GM18873 (cell line): ENCODE measurements around the gene FTO.

Experiments
- ATAC-seq: cut with Tn5 transposase; IDR thresholded peaks from one replicate; pipeline ENCODE4 v1.9.1; 2021; ENCODE audit warnings: mild to moderate bottlenecking, moderate library complexity, moderate number of reproducible peaks; ENCODE audit not compliant: unreplicated experiment, low FRiP score

The FTO gene

GRCh38 chr16:53891409-53892139, 187.6 kb downstream of the FTO start:
- ATAC-seq, result no peak

- no peak for ATAC-seq
These were observed 188.2 kb downstream of the FTO start for GRCh38 chr16:53892155-53892554.

GRCh38 chr16:53893731-53894435, 189.9 kb downstream of the FTO start:
- no peak for ATAC-seq

GRCh38 chr16:53894686-53895085, 190.7 kb downstream of the FTO start:
- no peak for ATAC-seq

- ATAC-seq, result no peak
These were observed 191.5 kb downstream of the FTO start for GRCh38 chr16:53895433-53895832.

- no peak for ATAC-seq
These were observed 191.9 kb downstream of the FTO start for GRCh38 chr16:53895851-53896250.

- ATAC-seq, result no peak
These were observed 192.8 kb downstream of the FTO start for GRCh38 chr16:53896722-53897121.

GRCh38 chr16:53898993-53899392, 195.0 kb downstream of the FTO start:
- ATAC-seq, result no peak

- no peak for ATAC-seq
These were observed 195.5 kb downstream of the FTO start for GRCh38 chr16:53899431-53899830.

GRCh38 chr16:53900667-53901066, 196.7 kb downstream of the FTO start:
- ATAC-seq, result no peak

GRCh38 chr16:53901408-53901807, 197.5 kb downstream of the FTO start:
- ATAC-seq, result no peak

- no peak for ATAC-seq
These were observed 200.6 kb downstream of the FTO start for GRCh38 chr16:53904533-53904932.

- ATAC-seq, result no peak
These were observed 201.1 kb downstream of the FTO start for GRCh38 chr16:53905028-53905427.

GRCh38 chr16:53908731-53909130, 204.8 kb downstream of the FTO start:
- no peak for ATAC-seq

GRCh38 chr16:53910990-53911389, 207.0 kb downstream of the FTO start:
- no peak for ATAC-seq

- no peak for ATAC-seq
These were observed 207.6 kb downstream of the FTO start for GRCh38 chr16:53911513-53911912.

GRCh38 chr16:53912155-53912554, 208.2 kb downstream of the FTO start:
- no peak for ATAC-seq

GRCh38 chr16:53913099-53913870, 209.3 kb downstream of the FTO start:
- ATAC-seq, result no peak

- no peak for ATAC-seq
These were observed 210.0 kb downstream of the FTO start for GRCh38 chr16:53913920-53914319.

GRCh38 chr16:53914736-53915135, 210.8 kb downstream of the FTO start:
- no peak for ATAC-seq

GRCh38 chr16:53915452-53916160, 211.7 kb downstream of the FTO start:
- no peak for ATAC-seq
